DMS53 (cell line): ENCODE data around the gene ZNF512.
"Not testable (repeated sequence)": the region's sequence is repeated elsewhere in the genome, so short reads cannot be mapped to it uniquely, and the experiment has no call there.

Source experiments
- DNase-seq: peaks from one replicate; lab custom pipeline; 2025; lab: John Stamatoyannopoulos, UW

ZNF512 gene

DNA sequence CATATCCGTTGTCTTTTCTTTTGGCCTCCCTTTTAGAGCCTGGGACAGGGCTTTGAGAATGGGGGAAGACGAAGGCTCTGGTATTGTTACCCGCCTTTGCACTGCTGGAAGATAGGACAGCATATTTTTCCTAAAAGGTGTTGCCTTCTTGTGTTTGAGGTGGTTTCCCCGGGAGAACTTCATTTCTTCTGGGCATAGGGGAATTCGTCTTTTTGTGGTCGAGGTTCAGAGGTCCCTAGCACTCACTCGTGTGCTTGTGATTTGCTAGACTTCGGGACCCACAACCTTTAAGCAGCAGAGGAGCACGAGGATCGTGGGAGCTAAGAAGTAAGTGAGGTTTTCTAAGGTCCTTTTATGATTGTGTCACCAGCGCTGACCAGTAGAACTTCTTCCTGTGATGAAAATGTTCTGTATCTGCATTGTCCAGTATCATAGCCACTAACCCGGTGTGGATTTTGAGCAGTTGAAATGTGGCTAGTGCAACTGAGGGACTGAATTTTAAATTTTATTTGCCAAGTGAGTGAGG, 611 bp downstream of the ZNF512 start:
- DNase-seq: peak; percentile 32

DNA sequence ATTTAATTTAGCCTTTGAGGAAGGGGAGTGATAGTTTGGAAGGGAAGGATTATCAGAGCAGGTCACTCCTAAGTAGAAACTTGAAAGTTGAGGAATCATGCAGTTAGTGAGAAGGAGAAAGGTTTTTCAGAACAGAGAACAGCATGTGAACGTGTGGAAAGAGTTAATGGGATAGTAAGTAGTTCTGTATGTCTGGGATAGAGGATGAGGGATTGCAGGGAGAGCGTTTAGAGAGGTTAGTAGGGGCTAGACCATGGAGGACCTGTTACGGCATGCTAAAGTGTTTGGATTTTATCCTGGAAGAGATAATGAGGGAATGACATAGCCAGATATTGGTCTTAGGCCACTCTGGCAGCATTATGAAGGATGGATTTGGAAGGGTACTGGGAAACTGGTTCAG, 1.8 kb downstream of the ZNF512 start:
- no peak for DNase-seq

DNA sequence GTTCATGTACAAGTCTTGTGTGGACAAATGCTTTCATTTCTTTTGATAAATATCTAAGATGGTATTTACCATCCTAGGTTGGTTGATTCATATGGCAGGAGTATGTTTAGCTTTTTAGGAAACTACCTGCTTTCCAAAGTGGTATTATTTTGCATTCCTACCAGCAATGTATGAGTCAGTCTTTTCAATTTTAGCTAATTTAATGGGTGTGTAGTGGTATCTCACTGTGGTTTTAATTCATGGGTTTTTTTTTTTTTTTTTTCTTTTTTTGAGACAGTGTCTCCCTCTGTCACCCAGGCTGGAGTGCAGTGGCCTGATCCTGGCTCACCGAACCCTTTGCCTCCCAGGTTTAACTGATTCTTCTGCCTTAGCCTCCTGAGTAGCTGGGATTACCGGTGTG, 4.2 kb downstream of the ZNF512 start:
- no peak for DNase-seq

DNA sequence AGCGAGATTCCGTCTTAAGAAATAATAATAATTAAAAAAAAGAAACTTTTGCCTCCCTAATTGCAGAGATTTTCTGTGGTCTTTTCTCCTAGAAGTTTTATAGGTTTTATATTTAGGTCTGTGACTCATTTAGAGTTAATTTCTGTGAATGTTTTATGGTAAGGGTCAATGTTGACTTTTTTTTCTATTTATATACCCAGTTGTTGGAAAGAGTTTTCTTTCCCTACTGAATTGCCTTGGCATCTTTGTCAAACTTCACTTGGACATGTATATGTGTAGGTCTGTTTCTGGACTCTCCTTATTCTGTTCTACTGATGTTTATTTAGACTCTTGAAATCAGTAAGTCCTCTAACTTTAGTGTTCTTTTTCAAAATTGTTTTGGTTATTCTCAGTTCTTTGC, 5.5 kb downstream of the ZNF512 start:
- DNase-seq: no peak

DNA sequence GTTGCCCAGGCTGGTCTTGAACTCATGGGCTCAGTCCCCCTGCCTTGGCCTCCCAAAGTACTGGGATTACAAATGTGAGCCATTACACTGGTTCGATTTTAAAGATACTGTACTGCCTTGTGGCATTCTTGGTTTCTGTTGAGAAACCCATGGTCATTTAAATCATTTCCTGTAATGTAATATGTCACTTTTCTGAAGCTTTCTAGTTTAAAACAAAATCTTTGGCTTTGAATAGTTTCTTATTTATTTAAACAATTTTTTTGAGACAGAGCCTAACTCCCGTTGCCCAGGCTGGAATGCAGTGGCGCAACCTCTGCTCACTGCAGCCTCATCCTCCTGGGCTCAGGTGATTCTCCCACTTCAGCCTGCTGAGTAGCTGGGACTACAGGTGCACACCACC, 8.9 kb downstream of the ZNF512 start:
- DNase-seq: no peak

DNA sequence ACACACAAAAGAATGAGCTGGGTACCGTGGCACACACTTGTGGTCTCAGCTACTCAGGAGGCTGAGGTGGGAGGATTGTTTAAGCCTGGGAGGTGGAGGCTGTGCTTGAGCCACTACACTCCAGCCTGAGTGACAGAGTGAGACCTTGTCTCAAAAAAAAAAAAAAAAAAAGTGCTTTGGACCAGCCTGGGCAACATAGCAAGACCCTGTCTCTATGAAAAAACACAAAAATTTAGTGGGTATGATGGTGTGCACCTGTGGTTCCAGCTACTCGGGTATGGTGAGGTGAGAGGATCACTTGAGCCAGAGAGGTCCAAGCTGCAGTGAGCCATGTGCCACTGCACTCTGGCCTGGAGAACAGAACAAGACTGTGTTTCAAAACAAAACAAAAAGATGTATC, 10.4 kb downstream of the ZNF512 start:
- no peak for DNase-seq

DNA sequence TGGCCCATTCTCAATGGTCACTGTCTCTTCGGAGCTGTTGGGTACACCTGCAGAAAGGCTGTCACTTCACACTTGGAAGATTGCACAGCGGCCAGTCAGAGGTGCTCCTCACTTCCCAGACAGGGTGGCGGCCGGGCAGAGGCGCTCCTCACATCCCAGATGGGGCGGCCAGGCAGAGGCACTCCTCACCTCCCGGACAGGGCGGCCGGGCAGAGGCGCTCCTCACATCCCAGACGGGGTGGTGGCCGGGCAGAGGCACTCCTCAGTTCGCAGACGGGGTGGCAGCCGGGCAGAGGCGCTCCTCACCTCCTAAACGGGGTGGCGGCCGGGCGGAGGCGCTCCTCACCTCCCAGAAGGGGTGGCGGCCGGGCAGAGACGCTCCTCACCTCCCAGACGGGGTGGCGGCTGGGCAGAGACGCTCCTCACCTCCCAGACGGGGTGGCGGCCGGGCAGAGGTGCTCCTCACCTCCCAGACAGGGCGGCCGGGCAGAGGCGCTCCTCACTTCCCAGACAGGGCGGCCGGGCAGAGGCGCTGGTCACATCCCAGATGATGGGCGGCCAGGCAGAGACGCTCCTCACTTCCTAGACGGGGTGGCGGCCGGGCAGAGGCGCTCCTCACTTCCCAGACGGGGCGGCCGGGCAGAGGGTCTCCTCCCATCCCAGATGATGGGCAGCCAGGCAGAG, 11.3 kb downstream of the ZNF512 start:
- DNase-seq: not testable (repeated sequence)

DNA sequence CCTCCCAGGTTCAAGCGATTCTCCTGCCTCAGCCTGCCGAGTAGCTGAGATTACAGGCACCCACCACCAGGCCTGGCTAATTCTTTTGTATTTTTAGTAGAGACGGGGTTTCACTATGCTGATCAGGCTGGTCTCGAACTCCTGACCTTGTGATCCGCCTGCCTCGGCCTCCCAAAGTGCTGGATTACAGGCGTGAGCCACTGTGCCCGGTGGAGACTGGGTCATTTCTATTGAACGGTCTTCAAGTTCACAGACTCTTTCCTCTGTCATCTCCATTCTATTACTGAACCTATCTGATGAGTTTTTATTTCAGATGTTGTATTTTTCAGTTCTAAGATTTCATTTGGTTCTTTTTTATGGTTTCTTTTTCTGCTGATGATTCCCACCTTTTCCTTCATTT, 12.6 kb downstream of the ZNF512 start:
- not testable (repeated sequence) for DNase-seq

DNA sequence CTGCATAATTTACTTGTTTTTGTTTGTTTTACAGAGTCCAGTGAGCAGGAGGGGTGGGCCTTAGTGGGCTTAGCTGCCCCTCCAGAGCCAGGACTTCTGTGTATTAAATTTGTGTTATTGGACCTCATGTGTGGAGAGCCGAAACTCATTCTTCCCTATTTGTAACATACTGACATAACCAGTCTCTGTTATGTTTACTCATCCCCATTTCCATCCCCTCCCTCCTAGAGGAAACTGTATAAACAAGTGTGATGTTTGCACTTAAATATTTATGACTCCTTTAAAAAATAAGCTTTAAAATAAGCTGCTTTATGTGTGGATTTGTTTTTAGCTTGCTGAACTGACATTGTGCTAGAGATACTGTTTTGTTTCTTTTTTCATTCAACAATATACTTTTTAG, 13.8 kb downstream of the ZNF512 start:
- DNase-seq: no peak

DNA sequence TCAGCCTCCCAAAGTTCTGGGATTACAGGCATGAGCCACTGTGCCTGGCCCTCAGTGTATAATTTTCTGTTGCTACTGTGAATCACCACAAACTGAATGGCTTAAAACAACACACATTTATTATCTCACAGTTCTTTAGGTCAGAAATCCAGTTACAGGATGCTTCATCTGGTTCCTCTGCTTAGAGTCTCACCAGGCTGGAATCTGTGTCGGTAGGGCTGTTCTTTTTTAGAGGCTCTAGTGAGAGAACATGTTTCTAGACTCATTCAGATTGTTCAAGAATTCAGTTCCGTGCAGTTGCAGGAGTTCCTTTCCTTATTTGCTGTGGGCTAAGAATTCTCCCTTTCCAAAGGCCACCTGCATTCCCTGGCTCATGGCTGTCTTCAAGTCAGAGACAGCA, 23.8 kb downstream of the ZNF512 start:
- no peak for DNase-seq

DNA sequence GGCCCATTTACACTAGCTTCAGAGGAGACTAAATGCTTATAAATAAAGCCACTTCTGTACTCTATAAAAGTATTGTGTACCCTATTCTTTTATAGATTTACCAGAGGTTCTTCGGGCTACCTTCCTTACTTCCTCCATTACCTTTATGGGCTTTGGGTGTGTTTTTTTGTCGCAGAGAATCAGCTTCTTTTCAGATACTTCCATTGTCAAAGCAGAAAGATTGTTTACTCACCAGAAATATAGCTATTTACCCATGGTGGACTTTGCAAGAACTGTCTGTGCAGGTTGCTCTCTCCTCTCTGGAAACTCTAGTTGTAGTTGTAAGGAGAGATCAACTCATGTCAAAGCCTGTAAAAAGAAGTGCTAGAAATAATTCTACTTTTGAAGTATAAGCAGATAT, 31.1 kb downstream of the ZNF512 start:
- no peak for DNase-seq

DNA sequence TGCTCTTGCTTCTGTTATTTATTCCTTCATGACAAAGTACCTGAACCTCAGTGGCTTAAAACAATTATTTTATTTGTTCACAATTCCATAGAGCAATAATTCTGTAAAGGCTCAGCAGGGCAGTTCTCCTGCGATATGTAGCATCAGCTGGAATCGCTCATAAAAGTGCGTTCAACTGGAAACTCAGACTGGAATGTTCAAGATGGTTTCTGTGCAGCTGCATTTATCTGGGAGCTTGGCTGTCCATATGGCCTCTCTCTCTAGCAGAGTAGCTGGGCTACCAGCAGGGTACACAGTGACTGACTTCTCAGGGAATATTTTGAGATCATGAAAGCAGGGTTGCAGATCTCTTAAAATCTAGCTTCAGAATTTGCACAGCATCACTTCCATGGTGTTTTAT, 32.5 kb downstream of the ZNF512 start:
- no peak for DNase-seq

DNA sequence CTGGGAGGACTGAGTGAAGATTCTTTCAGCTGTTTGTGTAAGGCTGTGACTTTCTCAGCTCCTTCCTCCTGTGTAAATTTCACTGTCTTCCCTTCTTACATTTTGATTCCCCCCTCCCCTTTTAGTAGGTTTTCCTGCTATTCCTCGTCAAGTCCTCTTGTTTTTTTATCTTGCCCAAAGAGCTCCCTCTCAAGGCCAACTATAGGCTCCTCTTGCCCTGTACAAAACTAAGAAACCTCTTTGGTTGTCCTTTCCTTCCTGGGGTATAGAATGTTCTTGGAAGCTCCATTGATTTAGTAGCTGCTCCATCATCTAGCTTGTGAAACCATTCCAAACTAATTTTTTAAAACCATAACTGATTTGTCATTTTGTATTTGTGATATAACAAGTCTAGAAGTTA, 38.7 kb downstream of the ZNF512 start:
- no peak for DNase-seq

DNA sequence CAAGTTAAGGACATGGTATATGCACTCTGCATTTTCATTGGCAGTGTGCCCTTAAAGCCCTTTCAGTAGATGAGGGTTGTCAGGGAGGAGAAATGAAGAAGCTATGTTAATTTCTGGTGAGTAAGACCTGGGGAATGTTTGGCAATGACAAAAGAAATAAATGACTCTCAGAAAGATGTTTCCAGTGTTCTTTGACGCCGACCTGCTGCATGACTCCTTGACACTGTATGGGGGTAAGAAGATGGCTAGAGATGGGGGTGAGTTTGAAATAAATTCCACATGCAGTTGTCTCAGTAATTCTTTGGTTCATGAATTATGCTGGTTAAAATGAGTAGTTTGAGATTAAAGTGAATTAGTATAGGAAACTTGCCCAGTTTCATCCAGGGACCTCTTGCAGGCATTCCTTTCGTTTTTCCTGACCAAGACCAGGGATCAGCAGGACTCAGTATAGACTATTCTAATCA, 40.1 kb downstream of the ZNF512 start:
- DNase-seq: no peak

DNA sequence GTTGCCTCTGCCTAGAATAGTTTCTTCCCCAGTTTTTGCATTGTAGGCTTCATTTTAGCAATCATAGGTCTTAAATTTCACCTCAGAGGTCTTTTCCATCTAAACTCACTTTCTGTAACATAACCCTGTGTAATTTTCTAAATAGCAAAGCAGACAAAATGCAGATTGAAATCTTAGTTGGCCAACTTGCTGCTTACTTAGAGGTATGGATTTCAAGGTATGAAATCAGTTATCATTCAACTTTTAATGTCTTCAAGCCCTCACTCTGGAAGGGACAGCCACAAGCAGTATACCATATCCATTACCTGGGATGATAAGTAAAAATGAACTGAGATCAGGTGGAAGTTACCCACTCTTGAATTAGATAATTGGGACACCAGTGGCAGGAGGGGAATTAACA, 42.1 kb downstream of the ZNF512 start:
- no peak for DNase-seq

DNA sequence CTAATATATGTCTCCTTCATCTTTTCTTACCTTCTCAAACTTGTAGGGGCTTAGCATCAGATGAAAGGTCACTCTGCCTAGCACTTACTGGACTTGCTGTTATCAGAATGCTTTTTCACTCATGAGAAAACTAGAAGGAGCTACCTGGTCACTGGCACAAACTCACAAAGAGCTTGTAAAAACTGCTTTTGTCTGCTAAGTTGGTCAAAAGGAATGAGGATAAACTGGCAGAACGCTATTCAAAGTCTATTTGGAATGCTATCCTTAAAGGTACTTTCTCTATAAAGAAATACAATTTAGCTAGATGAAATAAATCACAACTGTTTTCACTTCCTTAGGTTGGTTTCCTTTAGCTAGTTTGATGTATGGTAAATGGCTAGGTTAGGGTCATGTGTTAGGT, 43.5 kb downstream of the ZNF512 start:
- not testable (repeated sequence) for DNase-seq

DNA sequence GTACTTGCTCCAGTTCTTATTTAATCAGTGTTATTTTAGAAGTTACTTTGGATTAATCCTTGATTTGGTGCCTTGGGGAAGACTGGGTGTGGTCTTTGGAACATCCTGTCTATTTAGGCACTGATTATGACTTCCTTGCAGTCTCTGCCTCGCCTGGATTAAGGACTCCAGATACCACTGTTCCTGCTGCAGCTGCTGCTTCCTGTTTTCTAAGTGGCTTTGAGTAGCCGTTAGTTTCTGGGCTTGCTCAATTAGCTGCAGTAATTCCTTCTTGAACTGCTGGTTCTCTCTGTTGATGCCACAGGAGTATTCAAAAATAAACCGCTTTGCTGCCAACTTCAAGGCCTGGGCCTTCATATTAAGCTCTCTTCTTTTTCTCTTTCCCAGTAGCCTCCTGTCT, 44.1 kb downstream of the ZNF512 start:
- peak; percentile 4 for DNase-seq

DNA sequence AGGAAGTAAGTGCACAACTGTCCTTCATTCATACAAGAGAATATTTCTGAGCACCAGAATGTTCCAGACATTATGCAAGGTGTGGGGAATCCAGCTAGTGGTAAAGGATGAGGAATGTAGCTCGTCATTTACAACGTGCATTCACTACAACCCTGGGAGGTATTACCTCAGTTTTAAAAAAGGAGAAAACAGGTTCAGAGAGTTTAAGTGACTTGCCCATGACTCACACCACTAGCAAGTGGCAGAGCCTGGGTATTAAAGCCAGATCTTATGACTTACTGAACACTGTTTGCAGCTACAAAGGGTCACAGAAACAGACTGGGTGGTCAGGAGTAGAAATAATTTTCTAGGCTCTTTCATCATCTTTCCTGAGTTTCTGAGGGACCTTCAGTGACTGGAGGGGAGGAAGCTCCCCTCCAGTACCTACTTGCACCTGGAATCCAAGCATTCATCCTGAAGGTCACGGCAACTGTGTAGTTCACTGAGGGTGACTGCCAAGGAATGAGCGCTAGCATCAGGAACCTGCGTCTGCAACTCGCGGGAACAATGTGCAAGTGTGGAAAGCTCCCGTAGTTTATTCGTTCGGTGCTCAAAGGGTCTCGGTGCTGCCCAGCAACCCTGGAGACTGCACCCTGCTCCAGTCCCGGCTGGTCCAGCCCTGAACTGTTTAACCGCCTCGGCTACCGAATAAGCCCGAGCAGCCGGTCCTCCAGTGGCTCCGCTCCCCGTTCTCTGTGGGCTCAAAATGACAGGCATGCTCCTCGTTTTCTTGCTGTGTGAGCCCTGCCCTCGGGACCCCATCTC, 45.3 kb downstream of the ZNF512 start:
- peak; percentile 60 for DNase-seq

DNA sequence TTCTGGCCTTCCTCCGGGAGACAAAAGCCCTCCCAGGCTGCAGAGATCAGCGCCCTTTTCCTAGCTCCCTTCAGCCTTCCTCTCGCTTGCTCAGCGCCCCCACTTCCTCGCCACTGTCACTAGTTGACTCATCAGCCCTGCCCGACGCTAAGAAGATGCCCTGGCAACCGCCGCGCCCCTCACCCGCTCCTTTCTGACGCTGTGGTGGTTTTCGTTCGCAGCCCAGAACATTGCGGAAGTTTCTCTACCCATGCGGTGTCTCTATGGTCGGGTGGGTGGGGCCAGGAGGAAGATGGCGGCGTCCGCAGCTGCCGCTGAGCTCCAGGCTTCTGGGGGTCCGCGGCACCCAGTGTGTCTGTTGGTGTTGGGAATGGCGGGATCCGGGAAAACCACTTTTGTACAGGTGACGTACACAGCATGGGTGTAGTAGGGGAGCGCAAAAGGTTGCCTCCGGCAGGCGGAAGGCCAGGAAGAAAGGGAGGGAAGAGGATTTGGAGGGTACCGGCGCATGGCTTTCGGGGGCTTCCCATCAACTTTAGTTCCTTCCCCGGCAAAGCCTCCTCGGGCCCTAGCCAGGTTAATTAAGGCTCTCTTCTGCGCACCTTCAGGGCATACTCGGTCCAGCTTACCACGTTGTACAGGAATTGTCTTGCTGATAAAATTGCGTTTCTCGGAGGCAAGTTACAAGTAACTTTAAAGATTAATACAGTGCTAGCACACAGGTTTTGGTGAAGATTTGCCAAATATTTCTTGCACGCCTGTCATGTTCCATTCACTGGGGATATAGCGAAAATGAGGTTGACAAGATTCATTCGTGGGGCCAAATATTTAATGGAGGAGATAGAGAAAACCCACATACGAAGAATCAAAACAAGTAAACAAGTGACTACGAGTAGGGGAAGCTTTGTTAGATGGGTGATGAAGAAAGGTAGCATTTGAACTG, 46.2 kb downstream of the ZNF512 start, which contains the start of the genes CCDC121 and GPN1:
Gene CCDC121 (minus strand): TSS at position 246 of the 943 bp plus-strand sequence. CDS start 1,213 bp downstream, outside the sequence.
Gene GPN1 (plus strand): TSS at position 284 of the 943 bp plus-strand sequence. CDS start 9 bp downstream, at position 293.
- DNase-seq: peak; percentile 86

DNA sequence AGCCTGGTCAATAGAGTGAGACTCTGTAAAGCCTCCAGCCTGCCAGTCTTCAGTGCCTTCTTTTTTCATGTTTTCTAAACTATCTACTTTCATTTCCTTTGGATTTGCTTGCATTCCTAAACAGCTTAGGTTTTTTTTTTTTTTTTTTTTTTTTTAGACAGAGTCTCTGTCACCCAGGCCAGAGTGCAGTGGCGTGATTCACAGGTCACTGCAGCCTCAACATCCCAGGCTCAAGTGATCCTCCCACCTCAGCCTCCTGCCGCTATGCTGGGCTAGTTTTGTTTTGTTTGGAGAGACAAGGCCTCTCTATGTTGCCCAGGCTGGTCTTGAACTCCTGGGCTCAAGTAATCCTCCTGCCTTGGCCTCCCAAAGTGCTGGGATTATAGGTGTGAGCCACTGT, 47.4 kb downstream of the ZNF512 start:
- DNase-seq: not testable (repeated sequence)

DNA sequence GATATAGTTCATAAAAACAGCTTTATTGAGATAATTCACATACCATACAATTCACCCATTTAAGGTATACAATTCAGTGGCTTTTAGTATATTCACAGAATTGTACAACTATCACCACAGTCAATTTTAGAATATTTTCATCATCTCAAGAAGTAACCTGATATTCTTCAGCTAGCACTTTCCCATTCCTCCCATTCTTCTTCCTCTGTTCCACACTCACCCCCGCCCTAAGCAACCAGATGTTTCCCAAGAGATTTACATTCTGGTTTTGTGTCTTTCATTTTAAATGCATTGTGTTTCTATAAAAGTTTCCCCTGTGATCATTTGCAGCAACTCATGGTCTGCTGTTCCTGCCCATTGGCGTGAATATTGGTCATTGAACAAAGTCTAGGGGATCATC, 51.4 kb downstream of the ZNF512 start:
- no peak for DNase-seq

DNA sequence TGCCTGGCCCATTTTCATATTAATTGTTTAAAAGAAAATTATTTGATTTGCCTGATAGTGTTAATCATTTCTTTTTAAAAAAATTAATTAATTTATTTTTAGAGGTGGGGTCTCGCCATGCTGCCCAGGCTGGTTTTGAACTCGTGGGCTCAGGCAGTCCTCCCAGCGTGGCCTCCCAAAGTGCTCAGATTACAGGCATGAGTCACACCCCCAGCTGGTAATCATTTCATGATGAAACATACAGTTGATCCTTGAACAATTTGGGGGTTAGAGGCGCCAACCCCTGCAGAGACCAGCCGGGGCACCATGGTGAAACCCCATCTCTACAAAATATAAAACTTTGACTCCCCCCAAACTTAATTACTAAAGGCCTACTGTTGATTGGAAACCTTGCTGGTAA, 53.9 kb downstream of the ZNF512 start:
- no peak for DNase-seq
